Keratinocyte (primary cell): ENCODE results near the gene NFAT5.

ENCODE experiments used
- CTCF ChIP-seq, 3 experiments: IDR thresholded peaks in 1 of 3; conservative IDR thresholded peaks in 1 of 3; optimal IDR thresholded peaks in 1 of 3; 2 replicates in 2 of 3; 3 replicates in 1 of 3; pipeline versions ENCODE3 to v1.5.1; 2011; ENCODE audit warnings: low read length in 3 of 3, mild to moderate bottlenecking in 3 of 3, moderate library complexity in 2 of 3, control low read depth in 1 of 3, inconsistent platforms in 1 of 3; ENCODE audit not compliant: insufficient read depth in 2 of 3; ENCODE audit errors: extremely low read depth in 1 of 3
- EZH2 ChIP-seq: IDR thresholded peaks from one replicate; pipeline ENCODE4 v1.6.1; 2012; ENCODE audit warnings: inconsistent platforms, mild to moderate bottlenecking, low read length, moderate library complexity

DNA sequence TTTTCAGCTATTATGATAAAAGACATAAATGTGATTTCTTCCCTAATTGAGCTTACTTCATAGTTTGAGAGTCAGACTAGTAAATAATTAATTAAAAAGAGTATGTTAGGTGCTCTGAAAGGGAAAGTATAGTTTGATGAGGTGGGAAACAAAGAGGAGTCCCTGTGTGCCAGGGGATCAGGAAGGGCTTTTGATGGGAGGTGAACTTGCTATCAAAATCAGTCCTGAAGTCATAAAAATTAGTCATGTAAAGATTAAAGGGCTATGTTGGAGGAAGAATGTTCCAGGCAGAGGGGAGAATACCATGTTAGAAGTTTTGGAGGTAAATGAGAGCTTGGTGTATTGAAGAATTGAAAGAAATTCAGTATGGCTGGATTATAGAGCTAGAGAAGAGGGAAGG lies 31.0 kb downstream of the NFAT5 start:
- TF ChIP-seq CTCF (optimal IDR thresholded peaks at IDR 0.05 in 1 of 3, IDR thresholded peaks at IDR 0.05 in 1 of 3, conservative IDR thresholded peaks at IDR 0.05 in 1 of 3; ENCODE audit: extremely low read depth in 1 of 3, insufficient read depth in 2 of 3, low read length in 3 of 3) = no peak
- no peak for TF ChIP-seq EZH2
